G401.6 (cell line): ENCODE measurements around the gene SGO2.

Experiments used
- FAIRE-seq: peaks from 2 replicates; lab custom pipeline; 2012; peaks lifted over from hg19 to GRCh38; lab: Jason Lieb, UNC

Gene SGO2, protein sequence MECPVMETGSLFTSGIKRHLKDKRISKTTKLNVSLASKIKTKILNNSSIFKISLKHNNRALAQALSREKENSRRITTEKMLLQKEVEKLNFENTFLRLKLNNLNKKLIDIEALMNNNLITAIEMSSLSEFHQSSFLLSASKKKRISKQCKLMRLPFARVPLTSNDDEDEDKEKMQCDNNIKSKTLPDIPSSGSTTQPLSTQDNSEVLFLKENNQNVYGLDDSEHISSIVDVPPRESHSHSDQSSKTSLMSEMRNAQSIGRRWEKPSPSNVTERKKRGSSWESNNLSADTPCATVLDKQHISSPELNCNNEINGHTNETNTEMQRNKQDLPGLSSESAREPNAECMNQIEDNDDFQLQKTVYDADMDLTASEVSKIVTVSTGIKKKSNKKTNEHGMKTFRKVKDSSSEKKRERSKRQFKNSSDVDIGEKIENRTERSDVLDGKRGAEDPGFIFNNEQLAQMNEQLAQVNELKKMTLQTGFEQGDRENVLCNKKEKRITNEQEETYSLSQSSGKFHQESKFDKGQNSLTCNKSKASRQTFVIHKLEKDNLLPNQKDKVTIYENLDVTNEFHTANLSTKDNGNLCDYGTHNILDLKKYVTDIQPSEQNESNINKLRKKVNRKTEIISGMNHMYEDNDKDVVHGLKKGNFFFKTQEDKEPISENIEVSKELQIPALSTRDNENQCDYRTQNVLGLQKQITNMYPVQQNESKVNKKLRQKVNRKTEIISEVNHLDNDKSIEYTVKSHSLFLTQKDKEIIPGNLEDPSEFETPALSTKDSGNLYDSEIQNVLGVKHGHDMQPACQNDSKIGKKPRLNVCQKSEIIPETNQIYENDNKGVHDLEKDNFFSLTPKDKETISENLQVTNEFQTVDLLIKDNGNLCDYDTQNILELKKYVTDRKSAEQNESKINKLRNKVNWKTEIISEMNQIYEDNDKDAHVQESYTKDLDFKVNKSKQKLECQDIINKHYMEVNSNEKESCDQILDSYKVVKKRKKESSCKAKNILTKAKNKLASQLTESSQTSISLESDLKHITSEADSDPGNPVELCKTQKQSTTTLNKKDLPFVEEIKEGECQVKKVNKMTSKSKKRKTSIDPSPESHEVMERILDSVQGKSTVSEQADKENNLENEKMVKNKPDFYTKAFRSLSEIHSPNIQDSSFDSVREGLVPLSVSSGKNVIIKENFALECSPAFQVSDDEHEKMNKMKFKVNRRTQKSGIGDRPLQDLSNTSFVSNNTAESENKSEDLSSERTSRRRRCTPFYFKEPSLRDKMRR

DNA sequence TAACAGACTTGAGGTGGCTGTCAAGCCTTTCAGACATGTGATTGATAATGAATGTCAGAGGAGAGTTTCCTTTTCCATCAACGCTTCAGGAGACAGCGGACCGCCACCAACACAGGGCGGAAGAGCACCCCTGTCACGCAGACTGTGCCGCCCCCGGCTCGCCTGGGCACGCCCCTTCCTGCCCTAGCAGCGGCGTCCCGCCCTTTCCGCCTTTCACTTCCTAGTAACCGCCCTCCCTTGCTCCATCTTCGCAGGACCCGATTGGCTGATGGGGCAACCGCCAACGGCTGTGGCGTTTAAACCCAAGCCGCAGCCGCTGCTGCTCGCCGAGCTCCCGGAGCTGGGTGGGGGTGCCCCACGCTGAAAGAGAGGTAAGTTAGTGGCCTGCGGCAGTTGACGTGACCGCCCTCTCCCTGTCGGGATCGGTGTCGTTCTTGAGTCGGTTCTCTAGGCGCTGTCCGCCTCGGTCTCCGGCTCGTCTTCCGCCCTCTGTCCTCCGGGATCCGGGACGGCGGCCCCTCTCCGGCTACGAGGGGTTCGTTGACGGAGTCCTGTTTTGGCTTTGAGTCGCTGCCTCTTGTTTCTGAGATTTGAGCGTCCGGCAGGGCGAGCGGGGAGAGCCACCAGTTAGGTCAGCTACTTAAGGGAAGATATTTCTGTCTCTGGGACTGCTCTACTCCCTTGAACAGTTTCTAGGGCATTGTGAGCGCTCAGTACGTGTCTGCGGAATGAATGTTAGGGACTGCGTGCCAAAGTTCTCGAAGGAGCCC, at the start of gene SGO2:
Gene SGO2, plus strand, starts transcription at position 326 of the 770 bp plus-strand sequence. CDS start 6,769 bp downstream, outside the sequence.
- FAIRE-seq, result peak; percentile 96

DNA sequence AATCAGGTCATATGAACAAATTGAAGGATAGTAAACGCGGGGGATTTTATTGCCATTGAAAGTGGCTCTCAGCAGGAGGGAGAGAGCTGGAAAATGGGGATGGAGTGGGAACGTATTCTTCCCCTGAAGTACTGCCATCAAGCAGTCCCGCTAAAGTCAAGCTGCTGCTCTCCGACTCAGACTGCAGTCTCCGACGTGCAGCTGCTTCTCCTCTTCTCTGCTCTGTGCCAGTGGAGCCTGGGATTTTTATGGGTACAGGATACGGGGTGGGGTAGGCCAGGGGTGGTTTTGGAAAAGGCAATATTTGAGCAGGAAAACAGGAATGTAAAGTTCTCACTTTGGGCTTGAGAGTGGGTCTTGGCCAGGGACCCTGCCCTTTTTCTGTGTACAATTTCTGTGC, 49.2 kb upstream of the SGO2 start:
- FAIRE-seq, result no peak

DNA sequence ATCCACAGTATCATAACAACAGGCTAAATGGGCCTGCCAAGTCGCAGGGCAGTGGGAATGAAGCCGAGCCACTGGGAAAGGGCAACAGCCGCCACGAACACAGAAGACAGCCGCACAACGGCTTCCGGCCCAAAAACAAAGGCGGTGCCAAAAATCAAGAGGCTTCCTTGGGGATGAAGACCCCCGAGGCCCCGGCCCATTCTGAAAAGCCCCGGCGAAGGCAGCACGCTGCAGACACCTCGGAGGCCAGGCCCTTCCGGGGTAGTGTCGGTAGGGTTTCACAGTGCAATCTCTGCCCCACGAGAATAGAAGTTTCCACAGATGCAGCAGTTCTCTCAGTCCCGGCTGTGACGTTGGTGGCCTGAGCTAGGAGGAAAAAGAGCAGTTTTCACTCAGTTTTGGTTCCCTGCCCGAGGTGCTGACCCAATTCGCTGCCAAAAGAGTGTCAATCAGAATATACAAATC, 48.3 kb upstream of the SGO2 start:
- FAIRE-seq, result no peak

DNA sequence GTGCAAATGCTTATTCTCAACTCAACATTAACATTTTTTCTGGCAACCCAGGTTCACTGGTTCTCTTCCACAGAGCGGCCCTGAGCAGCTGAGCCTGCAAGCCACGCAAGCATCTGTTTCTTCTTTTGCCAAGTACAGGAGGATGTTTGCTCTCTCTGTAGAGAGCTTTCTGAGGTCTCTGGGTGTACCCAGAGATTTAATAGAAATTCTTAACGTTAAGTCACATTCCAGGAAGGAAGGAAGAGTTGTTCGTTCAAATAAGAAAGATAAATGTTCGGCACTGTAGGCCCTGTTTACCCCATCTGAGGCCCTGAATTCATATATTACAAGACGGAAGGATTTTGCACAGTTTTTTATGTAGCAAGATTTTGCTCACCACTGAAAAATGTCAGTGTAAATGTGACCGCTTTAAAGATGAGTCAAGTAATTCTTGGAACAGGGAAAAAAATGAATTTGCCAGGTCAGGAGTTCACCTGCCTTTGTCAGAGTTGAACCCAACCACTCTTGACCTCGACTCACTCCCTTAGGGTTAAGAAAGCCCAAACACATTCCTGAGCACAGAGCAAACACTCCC, 46.2 kb upstream of the SGO2 start:
- no peak for FAIRE-seq

DNA sequence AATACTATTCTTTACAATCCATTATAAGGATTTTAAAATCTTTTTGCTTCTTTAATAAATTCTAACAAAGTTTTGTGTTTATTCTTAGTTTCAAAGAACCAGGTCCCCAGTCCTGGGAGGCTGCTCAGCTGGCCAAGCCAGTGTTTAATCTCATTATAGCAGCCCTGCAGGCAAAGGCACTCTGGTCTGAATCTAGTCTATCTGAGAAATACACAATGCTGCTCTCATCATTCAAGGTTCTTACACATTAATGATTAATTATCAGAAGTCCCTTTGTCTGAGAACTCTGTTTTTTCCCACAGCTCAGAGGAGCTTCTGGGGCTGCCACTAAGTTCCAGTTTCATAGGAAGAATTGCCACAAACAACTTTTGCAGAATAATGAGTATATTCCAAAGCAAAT, 43.8 kb upstream of the SGO2 start:
- FAIRE-seq, result no peak

DNA sequence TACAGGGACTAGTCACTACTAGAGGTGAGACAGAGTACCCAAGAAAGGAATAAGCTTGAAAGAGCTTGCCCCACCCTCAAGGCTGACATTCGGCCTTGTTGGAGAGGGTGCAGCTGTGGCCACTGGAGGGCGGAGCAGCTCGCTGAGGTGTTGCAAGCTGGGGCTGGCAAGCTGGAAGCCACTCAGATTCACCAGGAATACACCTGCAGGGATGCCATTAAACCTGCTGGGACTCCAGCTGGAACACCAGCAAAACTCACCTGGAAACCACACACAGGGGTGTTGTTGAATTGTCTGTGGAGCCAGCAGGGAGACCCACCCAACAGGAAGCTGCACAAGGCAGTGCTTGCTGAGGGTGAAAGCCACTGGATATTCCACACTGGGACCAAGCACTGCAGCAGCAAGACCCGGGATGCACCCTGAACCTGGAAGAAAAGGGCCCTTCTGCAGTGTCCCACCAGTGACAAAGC, 42.2 kb upstream of the SGO2 start:
- no peak for FAIRE-seq

DNA sequence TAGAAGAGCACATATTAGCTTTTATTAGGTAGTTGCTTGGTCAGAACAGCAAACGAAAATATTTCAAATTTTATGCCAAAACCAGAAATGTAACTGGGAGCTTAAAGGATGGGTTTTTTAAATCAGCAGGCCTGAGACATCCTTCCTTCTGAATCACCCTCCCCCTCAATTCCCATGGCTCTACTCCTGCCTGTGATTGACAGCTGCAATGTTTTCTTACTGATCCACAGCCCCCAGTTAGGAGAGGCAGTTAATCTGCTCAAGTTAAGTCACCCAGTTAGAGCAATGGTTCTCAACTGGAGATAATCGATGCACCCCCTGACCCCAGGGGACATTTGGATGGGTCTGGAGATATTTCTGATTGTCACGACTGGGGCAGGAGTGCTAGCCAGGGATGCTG, 41.1 kb upstream of the SGO2 start:
- no peak for FAIRE-seq

DNA sequence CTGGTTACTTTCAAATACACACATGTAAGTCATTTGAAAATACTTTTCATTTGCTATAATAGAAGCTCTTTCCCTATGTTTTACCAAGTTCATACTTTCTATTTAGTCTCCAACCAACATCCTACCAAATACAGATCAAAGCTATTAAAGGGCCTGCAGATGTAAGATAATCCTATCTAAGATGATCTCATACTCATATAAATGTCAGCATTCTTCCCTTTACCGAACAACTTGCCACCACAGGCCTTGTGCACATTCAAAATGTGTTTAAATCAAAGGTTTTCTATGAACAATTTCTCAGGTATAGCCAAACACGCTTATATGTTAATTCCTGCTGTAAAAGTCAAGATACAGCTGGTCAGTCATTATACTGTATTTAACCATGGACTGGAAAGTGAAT, 39.5 kb upstream of the SGO2 start:
- FAIRE-seq, result no peak

DNA sequence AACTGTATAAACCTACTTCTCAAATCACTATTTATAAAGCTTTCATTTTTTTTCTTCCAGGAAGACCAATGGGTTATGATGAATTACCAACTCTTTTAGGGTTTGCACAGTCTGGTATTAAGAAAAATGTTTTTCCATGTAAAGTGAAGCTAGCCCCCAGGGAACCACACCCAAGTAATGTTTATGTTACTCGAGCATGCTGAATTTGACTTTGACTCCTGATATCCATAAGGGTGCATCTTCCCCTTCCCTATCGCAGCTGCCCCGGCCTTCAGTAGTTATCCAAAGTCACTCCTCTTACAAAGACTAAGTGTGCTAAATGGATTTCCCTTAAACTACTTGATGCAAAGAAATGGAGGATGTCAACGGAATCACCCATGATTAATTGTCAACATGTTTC, 37.8 kb upstream of the SGO2 start:
- FAIRE-seq, result no peak

DNA sequence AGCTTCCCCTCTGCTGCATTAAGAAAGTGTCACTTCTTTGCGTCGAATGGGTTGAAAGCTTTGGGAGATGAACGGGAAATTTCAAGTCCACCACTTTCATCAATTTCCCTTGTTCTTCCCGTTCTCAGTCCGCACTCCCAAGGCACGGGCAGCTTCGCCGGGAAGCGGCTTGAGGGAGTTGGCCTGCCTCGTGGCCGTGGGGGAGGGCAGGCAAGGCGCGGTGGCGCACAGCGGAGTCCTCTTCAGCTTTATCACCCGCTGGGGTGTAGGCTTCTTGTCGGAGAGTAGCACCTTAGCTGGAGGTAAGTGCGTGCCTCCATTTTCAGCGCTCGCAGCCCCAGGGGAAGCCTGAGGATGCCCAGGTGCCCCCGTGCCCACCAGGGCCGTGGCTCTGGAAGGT, 36.0 kb upstream of the SGO2 start:
- no peak for FAIRE-seq

DNA sequence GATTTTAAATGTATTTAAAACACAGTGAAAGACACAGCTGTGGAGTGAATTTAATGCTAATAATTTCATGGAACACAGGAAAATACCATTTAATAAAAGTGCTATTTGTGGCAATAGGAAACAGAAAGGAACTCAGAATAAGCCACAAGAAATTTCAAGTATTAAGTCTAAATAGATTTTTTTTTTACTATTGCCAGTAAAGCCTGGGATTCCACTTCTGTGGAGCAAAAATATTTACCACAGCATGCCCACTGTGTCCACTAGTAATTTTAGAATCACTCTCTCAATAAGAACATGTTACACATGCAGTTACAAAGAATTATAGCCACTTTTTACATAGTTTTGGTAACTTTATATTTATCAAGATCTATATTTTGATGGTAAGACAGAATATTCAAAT, 33.4 kb upstream of the SGO2 start:
- FAIRE-seq, result no peak

DNA sequence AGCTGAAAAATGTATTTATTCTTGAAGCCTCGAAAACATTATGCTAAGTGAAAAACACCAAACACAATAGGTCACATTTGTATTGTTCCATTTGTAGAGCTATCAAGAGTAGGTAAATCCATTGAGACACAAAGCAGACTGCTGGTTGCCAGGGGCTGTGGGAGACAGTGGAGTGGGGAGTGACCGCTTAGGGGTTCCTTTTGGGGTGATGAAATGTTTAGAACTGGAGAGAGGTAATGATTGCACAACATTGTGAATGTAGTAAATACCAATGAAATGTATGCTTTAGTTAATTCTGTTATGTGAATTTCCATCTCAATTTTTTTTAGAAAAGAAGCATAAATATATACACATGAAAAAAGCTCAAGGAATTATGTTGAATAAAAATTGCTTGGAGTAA, 32.0 kb upstream of the SGO2 start:
- no peak for FAIRE-seq

DNA sequence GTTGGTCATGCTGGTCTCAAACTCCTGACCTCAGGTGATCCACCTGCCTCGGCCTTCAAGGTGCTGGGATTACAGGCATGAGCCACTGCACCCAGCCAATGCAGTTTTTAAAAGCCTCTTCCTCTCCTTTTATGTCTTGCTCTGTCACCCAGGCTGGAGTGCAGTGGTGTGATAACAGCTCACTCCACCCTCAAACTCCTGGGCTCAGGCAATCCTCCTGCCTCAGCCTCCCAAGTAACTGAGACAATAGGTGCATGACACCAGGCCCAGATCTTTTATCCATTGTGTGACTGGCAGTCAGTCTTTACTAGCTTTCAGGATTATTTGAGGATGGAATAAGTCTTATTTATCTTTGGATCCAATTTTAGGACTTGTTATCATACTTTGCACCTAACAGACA, 29.3 kb upstream of the SGO2 start:
- no peak for FAIRE-seq

DNA sequence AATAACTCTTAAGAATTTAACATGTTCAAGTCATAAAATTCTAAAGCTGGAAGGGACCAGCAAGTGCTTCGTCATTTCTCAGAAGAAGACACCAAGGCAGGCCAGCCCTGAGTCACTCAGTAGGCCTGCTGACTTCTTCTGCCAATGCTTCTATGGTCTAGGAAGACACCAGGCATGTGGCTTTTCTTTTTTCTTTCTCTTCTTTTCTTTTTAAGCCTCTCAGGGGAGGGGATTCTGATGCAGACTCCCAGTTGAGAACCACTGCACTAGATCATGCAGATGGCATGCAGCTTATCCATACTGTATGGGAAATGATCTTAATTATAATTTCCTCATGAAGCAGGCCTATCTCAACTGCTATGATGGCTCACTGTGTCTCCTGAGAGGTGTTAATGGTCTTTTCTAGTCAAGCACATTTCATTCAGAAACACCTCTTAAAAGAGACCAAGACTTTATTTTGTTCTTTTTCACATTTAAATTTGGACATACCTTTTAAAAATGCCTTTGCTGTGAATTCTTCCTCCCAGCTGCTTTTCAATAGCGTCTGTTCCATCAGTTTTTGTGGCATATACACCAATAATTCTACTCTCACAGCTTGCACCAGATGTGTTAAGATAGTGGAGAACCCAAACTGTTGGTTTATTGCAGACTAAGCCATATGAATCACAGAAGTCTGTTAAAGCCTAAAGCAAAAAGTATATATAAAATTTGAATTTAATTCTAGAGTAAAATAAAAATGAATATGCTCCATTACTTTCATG, 27.4 kb upstream of the SGO2 start:
- no peak for FAIRE-seq

DNA sequence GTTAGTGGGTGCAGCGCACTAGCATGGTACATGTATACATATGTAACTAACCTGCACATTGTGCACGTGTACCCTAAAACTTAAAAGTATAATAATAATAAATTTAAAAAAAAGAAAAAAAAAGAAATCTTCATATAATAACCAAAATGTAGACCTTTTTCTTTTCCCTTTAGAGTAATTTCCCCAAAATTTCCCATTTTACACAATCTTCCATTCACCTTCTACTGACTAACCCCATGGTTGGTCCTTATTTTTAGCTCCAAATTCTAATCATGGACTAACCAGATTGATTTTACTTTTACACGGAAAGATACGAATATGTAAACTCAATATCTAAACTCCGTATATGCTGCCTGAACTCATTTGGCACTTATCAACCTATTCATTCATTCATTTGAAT, 23.8 kb upstream of the SGO2 start:
- FAIRE-seq, result no peak

DNA sequence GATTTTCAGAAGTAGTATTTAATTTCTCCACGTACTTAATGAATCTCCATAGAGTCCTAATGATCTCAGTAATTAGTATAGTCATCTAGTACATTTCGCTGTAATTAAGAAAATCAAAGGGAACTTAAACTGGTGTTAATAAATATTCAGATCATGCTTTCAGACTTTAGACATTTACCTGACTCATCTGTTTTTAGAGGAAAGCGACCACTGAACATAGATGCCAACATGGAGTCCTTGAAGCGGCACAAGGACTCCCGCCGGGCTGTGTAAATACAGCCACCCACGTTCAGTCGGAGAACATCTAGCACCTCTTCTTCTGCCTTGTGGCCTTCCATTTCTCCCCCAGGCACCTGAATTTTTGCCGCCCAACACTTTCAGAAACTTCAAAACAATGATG, 19.3 kb upstream of the SGO2 start:
- FAIRE-seq, result no peak

DNA sequence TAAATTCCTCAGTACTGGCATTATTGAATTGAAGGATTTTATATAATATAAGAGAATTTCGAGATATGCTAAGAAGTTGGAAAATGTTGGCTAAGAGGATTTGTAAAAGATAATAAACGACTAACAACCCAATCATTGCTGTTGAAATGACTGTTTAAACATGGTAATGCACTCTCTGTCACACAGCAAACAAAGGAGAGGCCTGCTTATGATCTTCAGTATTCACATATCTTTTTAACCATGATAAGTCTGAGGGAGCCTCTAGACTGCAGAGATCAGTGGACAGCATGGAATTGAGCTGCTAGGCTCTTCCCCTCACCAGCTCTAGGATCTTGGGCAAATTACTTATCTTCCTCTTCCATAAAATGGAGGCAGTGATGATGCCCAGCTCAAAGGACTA, 18.8 kb upstream of the SGO2 start:
- no peak for FAIRE-seq

DNA sequence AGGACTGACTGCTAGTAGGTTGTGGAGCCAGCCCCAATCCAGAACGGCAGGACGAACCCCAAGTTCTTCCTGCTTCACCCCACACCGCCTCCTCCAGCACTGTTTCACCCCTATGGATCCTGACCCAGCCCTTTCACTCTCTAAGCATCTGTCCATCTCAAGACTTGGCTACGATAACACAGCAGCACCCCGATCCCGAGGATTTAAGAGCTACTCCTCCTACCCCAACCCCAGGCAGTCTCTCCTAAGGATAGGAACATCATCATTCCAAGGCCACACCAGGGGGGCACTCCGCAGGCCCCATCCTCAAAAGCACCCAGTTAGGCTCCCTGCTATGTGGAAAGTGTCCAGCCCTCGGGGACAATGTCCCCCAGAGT, 16.8 kb upstream of the SGO2 start:
- FAIRE-seq, result no peak

DNA sequence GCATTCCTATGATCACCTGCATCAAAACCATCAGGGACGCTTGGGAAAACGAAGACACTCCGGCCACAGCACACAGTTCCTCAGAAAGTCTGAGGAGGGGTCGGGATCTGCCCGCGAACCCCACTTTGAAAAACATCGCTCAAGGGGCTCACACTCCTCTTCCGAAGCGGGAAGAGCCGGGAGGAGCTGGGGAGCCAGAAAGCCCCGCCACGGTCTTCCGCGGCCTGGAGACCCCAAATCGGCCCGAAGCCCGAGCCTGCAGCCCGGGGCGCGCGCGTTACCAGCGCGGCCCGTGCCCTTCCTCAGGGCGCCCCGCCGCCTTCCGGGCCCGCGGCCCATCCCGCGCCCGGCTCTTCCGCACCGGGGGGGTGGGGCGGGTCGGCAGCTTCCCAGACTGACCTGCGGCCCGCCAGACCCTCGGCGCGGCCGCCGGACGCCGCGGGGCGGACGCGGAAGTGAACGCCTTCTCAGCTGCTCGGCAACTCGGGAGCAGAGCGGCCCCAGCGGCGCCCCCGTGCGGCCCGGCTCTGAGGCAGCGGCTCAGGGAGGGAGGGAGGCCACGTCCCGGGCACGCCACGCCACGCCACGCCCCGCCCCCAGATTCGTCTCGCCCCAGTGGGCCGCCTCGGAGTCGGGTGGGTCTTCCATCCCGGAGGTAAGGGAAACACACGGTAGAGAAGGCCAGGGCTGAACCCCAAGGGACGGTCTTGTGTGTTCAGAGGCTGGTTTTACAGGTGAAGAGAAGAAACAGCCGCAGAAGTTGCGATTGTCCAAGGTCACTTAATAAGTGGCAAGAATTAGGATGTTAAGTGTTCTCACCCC, 16.2 kb upstream of the SGO2 start, which contains the start of gene KCTD18:
Gene KCTD18, minus strand, starts transcription at position 457 of the 822 bp plus-strand sequence. CDS start 3,052 bp downstream, outside the sequence.
- no peak for FAIRE-seq

DNA sequence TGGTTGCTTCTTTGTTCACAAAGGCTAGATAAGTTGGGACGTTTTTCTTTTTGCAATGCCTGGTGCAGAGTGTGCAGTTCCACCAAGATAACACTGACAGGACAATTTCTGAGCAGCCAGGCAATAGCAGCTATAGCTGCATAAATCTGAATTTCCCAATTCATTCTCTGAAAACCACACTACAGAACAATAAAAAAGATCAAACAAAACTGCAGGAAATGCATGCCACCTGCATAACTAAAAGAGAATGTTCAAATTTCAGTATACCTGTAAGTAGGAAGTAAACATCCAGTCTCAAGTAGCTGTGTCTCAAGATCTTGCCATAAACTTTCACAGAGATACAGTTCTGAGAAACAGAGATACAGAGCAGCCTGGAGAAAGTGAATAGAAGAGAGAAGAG, 10.9 kb upstream of the SGO2 start:
- no peak for FAIRE-seq
